Left lung (tissue), 10 donors: ENCODE data around the gene GRK4. TPM values are rescaled to one million over a fixed set of nuclear protein-coding genes. Genes with fewer than 3 reads are reported as not detected.

ENCODE experiments used
- ATAC-seq: fragments of 200-7000 bp; cut with Tn5 transposase; one replicate; pipeline ENCODE4 v1.9.1; 2020; ENCODE audit warnings: moderate library complexity
- DNase-seq, 4 donors: peaks; one replicate each; pipeline ENCODE4 v3.0.0-alpha.2; 2013 to 2020
- H3K27ac ChIP-seq, 2 donors: fragments of 200-600 bp; sonication (generic) in 1 of 2; one replicate each; pipeline versions ENCODE4 v1.5.0 to v1.8.0; 2020 to 2021
- H3K27me3 ChIP-seq, 2 donors: fragments of 200-600 bp; sonication (generic) in 1 of 2; one replicate each; pipeline versions ENCODE4 v1.5.0 to v1.8.0; 2020 to 2021
- H3K36me3 ChIP-seq, 2 donors: fragments of 200-600 bp; sonication (generic) in 1 of 2; one replicate each; pipeline versions ENCODE4 v1.5.0 to v1.8.0; 2020 to 2021
- H3K4me1 ChIP-seq, 2 donors: fragments of 200-600 bp; one replicate each; pipeline ENCODE4 v1.8.0; 2021
- H3K4me3 ChIP-seq, 2 donors: fragments of 200-600 bp; sonication (generic) in 1 of 2; one replicate each; pipeline versions ENCODE4 v1.5.0 to v1.8.0; 2020 to 2021; ENCODE audit warnings: mild to moderate bottlenecking in 1 of 2
- H3K9me3 ChIP-seq, 2 donors: fragments of 200-600 bp; sonication (generic) in 1 of 2; one replicate each; pipeline versions ENCODE4 v1.5.0 to v1.8.0; 2020 to 2021
- CTCF ChIP-seq, 2 donors: fragments of 200-600 bp; sonication (generic) in 1 of 2; IDR thresholded peaks; one replicate each; pipeline versions ENCODE4 v1.5.0 to v1.8.0; 2021; ENCODE audit warnings: antibody characterized with exemption in 2 of 2
- intact Hi-C, 2 donors: fragments of 100-400 bp; cut with DNase I; formaldehyde crosslinking; loops; one replicate each; pipeline versions ENCODE4 v1.11.2 to v1.14.2; 2022
- polyA plus RNA-seq, 6 donors: library from polyadenylated mRNA; unstranded; fragments of 120-200 nt; gene quantifications; one replicate each; pipeline ENCODE4 v1.2.1, GENCODE V29; 2013; ENCODE audit not compliant: insufficient read length in 6 of 6
- total RNA-seq, 2 donors: library from RNA; stranded (reverse); fragmentation: NEBNext Ultra II Directional; extraction: Animal tissue kit (Norgen Biotek cat#: 25700); gene quantifications; one replicate each; pipeline ENCODE4 v1.2.1, GENCODE V29; 2021
- donor health status: DM: no; HTN: yes; CAD: no.
- donor health status: DM: no; HTN: no; CAD: no.

Gene GRK4
- total and polyA plus RNA-seq, 8 donors, result 5.3 to 23.0 (median 15.9) TPM

DNA sequence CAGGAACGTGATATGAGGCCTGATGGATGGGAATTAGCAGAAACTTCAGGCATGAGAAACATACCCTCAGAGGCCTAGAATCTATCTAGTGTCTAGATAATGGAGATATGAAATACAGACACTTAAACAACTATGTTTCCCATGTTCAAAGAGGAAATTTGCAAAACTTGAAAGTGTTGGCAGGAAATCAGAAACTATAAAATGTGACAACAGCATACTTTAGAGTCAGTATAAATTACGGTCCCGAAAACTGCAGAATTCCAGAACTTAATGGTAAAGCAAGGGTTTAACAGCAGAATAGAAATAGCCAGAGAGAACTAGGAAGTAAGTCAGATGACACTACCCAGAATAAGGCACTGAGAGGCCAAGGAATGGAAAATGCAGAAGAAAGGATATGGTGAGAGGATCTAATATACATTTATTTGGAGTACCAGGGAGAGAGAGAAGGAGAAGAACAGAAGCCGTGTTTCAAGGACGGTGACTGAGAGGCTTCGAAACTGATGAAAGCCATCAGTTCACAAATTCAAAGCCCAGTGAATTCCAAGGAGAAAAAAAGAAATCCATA lies 103.5 kb downstream of the GRK4 start:
- no peak overlapping the region for H3K4me3 ChIP-seq
- DNase-seq (no peak), ATAC-seq (peak; percentile 20)
- TF ChIP-seq CTCF (IDR thresholded peaks at IDR 0.05), result no peak
- peaks cover 0 to 9% of the 10 kb centered on the region in 2 donors for H3K4me1 ChIP-seq
- no peaks in the 10 kb centered on the region for H3K36me3 ChIP-seq
- no peaks in the 10 kb centered on the region for H3K9me3 ChIP-seq
- no peaks in the 10 kb centered on the region for H3K27me3 ChIP-seq
- no peak overlapping the region for H3K27ac ChIP-seq
- intact Hi-C loops, result no loop called here

- DNase-seq, result no peak
- H3K27me3 ChIP-seq, result no peaks in the 10 kb centered on the region
- H3K4me3 ChIP-seq, result no peak overlapping the region
- TF ChIP-seq CTCF (IDR thresholded peaks at IDR 0.05), result no peak
- no peak overlapping the region for H3K27ac ChIP-seq
- H3K9me3 ChIP-seq, result no peaks in the 10 kb centered on the region
- H3K36me3 ChIP-seq, result no peaks in the 10 kb centered on the region
- H3K4me1 ChIP-seq, result peaks cover 0 to 3% of the 10 kb centered on the region in 2 donors
- intact Hi-C loops, result no loop called here
- ATAC-seq, result no peak
Observed at GRCh38 chr4:3067473-3068001, 104.2 kb downstream of the GRK4 start.

DNA sequence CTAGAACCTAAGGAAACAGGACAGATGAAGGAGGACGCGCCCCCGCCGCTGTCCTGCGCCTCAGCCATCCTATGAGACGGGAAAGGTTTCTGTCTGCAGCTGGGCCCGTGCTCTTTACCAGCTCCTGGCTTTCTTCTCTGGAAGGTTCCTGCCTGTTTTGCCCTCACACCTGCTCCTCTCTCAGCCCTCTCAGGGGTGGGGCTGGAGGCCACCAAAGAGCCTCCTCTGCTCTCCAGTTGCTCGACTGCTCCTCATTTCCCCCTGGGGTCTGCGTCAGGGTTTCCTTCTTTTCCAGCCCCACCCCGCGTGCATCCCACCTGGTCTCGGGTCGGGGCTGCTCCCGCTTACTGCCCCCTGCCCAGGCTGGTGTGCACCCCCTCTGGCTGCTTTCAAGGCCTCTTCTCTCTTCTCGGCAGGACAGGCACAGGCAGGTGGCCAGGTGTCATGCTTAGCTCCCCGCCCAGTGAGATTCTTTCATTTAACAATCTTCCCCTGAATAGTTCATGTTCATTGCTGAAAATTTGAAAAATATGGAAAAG lies 106.4 kb downstream of the GRK4 start:
- peaks cover 0 to 7% of the 10 kb centered on the region in 2 donors for H3K4me1 ChIP-seq
- H3K27me3 ChIP-seq, result no peaks in the 10 kb centered on the region
- H3K27ac ChIP-seq, result no peak overlapping the region
- no peak for TF ChIP-seq CTCF (IDR thresholded peaks at IDR 0.05)
- ATAC-seq (no peak), DNase-seq (no peak)
- H3K4me3 ChIP-seq, result no peak overlapping the region
- no peaks in the 10 kb centered on the region for H3K9me3 ChIP-seq
- H3K36me3 ChIP-seq, result no peaks in the 10 kb centered on the region
- intact Hi-C loops, result no loop called here

DNA sequence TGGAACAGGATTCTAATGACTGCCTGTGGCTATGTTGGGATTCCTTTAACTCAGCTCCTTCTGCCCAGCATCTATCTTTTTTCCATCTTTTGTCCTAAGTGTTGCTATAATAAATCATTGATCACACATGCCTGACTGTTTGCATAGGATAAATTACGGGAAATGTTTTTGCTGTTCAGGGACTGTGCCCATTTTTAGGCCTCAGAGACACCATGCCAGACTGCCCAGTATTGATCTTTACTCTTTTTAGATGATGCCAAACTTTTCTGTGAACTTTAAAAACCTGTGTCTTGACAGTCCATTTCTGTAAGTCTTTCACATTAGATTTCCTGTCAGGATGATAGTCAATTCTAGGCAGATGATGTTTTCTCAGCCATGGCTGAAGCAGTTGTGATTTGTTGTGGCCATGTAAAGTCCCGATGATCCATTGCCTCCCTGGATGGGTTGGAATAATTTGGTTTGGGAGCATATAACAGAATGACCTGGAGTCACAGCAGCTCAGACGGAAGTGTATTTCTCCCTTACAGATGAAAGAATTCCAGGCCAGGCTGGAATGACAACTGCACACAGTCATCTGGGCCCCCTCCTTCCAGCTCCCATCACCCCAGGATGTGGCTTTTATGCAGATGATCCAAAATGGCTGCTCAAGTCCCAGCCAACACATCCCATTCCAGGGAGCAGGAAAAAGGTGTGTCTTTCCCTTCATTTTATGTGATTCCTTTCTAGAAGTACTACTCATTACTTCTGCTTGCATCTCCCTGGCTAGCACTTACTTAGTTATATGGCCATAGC lies 107.5 kb downstream of the GRK4 start:
- Histone ChIP-seq H3K9me3 (no peaks in the 10 kb centered on the region), H3K4me1 (peaks cover 3 to 14% of the 10 kb centered on the region in 2 donors), H3K36me3 (no peaks in the 10 kb centered on the region), H3K4me3 (no peak overlapping the region), H3K27ac (no peak overlapping the region), H3K27me3 (no peaks in the 10 kb centered on the region)
- DNase-seq (no peak), ATAC-seq (no peak)
- intact Hi-C loops, result no loop called here
- TF ChIP-seq CTCF (IDR thresholded peaks at IDR 0.05), result no peak

DNA sequence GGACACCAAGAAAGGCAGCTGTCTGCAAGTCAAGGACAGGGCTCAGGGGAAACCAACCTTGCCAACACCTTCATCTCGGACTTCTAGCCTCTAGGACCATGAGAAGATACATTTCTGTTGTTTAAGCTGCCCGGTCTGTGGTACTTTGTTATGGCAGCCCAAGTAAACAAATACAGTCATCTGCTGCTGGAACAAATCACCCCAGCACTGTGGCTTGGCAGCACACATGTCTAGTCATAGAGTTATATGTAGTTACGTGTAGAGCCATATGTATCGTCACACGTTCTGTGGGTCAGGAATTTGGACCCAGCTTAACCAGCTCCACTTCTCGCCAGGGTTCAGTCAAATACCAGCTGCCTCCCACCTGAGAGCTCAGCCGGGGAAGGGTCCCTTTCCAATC lies 108.4 kb downstream of the GRK4 start:
- DNase-seq, result no peak
- no peak overlapping the region for H3K27ac ChIP-seq
- intact Hi-C loops, result no loop called here
- no peak for ATAC-seq
- no peak for TF ChIP-seq CTCF (IDR thresholded peaks at IDR 0.05)
- no peaks in the 10 kb centered on the region for H3K36me3 ChIP-seq
- H3K9me3 ChIP-seq, result no peaks in the 10 kb centered on the region
- no peaks in the 10 kb centered on the region for H3K27me3 ChIP-seq
- peaks cover 12 to 23% of the 10 kb centered on the region in 2 donors for H3K4me1 ChIP-seq
- H3K4me3 ChIP-seq, result no peak overlapping the region
